Esophagus muscularis mucosa (tissue), 4 donors: Measurements from ENCODE around the gene SLC7A6.

Experiments
- EP300 ChIP-seq: sonication (generic); formaldehyde crosslinking; IDR thresholded peaks from one replicate; pipeline ENCODE4 v1.6.1; 2017; ENCODE audit warnings: antibody characterized with exemption
- POLR2A ChIP-seq: fragments of 450-650 bp; IDR thresholded peaks from one replicate; pipeline ENCODE4 v1.6.1; 2017; ENCODE audit warnings: antibody characterized with exemption, moderate library complexity, mild to moderate bottlenecking, low read depth
- POLR2AphosphoS5 ChIP-seq, 2 donors: sonication (generic); formaldehyde crosslinking; IDR thresholded peaks; one replicate each; pipeline ENCODE4 v1.6.1; 2017; ENCODE audit warnings: antibody characterized with exemption in 2 of 2
- TF ChIP-seq, protein P1 (sequence below), 3 experiments: fragments of 200-600 bp in 2 of 3; fragments of 450-650 bp in 1 of 3; sonication (generic) in 2 of 3; IDR thresholded peaks; one replicate each; pipeline ENCODE4 v1.5.1; 2017 to 2019; ENCODE audit warnings: antibody characterized with exemption in 3 of 3, mild to moderate bottlenecking in 2 of 3, moderate library complexity in 1 of 3

DNA sequence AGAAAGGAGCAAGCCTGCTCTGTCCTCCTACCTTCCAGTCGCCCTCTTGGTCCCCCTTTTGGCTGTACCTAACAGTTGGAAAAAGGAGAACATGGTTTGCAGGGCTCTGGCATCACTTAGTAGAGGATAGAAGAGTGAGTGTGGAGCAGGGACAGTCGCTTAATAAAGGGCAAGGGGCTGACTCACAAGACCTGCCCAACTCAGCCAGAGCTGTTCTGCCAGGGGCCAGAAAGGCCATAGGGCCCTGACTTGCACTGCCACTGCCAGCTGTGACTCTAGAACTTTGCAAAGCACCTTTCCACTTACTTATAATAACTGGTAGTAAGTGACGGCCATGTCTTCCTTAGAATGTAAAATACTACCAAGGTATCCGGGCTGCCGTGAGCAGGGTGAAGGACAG is 60.0 kb downstream of the SLC7A6 start:
- TF ChIP-seq EP300, result no peak
- TF ChIP-seq, protein P1, sequence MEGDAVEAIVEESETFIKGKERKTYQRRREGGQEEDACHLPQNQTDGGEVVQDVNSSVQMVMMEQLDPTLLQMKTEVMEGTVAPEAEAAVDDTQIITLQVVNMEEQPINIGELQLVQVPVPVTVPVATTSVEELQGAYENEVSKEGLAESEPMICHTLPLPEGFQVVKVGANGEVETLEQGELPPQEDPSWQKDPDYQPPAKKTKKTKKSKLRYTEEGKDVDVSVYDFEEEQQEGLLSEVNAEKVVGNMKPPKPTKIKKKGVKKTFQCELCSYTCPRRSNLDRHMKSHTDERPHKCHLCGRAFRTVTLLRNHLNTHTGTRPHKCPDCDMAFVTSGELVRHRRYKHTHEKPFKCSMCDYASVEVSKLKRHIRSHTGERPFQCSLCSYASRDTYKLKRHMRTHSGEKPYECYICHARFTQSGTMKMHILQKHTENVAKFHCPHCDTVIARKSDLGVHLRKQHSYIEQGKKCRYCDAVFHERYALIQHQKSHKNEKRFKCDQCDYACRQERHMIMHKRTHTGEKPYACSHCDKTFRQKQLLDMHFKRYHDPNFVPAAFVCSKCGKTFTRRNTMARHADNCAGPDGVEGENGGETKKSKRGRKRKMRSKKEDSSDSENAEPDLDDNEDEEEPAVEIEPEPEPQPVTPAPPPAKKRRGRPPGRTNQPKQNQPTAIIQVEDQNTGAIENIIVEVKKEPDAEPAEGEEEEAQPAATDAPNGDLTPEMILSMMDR (IDR thresholded peaks at IDR 0.05), result no peak
- no peak for TF ChIP-seq POLR2AphosphoS5 (IDR thresholded peaks at IDR 0.05)
- TF ChIP-seq POLR2A, result no peak
